ENCODE results near the gene SLC12A2. TPM values are rescaled to one million over a fixed set of nuclear protein-coding genes. Genes with fewer than 3 reads are reported as not detected.

Gene SLC12A2
- polyA plus RNA-seq, 1 of the 3 experiments (the other 2 are of a cell fraction), result 5.6 TPM

DNA sequence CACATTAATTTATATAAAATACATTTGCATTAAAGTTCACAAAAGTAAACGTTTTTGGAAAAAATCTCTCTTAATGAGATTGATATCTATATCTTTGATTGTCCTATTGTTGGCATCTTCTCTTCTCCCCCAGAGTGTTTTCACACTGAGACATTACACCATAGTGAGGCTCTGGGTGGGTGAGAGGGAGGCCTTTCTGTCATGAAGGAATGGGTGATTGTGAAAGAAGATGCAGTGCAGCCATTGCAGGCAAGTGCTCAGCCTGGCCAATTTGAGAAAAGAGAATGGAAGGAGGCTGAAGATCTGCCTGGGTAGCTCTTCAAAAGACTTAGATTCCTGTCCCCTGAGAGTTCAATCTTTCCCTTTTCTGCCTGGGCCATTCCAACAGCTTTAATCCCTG, 140.8 kb downstream of the SLC12A2 start:
- no peaks in the 10 kb centered on the region for H3K36me3 ChIP-seq (replicated peaks in 1 of 2; ENCODE audit: control insufficient read depth in 1 of 2, insufficient read depth in 2 of 2, low read length in 1 of 2)
- H3K9me2 ChIP-seq, result no peaks in the 10 kb centered on the region
- H3K9ac ChIP-seq, result no peak overlapping the region
- H3K79me2 ChIP-seq (ENCODE audit: insufficient read depth), result no peaks in the 10 kb centered on the region
- POLR2A ChIA-PET, result no interaction called here
- TF ChIP-seq YY1 (IDR thresholded peaks at IDR 0.05; ENCODE audit: low read depth), result no peak
- TF ChIP-seq SIN3A (IDR thresholded peaks at IDR 0.05; ENCODE audit: borderline replicate concordance, low read depth, low read length), result no peak
- TF ChIP-seq NRF1 (IDR thresholded peaks at IDR 0.05; ENCODE audit: low read depth, low read length), result no peak
- TF ChIP-seq TCF12 (IDR thresholded peaks at IDR 0.05), result no peak
- TF ChIP-seq FOXM1 (IDR thresholded peaks at IDR 0.05; ENCODE audit: low read depth), result no peak
- TF ChIP-seq, protein P1, sequence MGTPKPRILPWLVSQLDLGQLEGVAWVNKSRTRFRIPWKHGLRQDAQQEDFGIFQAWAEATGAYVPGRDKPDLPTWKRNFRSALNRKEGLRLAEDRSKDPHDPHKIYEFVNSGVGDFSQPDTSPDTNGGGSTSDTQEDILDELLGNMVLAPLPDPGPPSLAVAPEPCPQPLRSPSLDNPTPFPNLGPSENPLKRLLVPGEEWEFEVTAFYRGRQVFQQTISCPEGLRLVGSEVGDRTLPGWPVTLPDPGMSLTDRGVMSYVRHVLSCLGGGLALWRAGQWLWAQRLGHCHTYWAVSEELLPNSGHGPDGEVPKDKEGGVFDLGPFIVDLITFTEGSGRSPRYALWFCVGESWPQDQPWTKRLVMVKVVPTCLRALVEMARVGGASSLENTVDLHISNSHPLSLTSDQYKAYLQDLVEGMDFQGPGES (IDR thresholded peaks at IDR 0.05; ENCODE audit: low read depth, low read length), result no peak
- TF ChIP-seq EP300 (IDR thresholded peaks at IDR 0.05; ENCODE audit: borderline replicate concordance in 1 of 2, low read depth in 1 of 2, low read length in 1 of 2), result no peak
- TF ChIP-seq ELF1 (IDR thresholded peaks at IDR 0.05), result no peak
- no peak for TF ChIP-seq GABPA (IDR thresholded peaks at IDR 0.05; ENCODE audit: low read depth)
- TF ChIP-seq RAD21 (IDR thresholded peaks at IDR 0.05; ENCODE audit: low read length), result no peak
- no peak for TF ChIP-seq FOXJ3 (CRISPR knock-in tag; IDR thresholded peaks at IDR 0.05)
- TF ChIP-seq, protein P2, sequence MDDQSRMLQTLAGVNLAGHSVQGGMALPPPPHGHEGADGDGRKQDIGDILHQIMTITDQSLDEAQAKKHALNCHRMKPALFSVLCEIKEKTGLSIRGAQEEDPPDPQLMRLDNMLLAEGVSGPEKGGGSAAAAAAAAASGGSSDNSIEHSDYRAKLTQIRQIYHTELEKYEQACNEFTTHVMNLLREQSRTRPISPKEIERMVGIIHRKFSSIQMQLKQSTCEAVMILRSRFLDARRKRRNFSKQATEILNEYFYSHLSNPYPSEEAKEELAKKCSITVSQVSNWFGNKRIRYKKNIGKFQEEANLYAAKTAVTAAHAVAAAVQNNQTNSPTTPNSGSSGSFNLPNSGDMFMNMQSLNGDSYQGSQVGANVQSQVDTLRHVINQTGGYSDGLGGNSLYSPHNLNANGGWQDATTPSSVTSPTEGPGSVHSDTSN (IDR thresholded peaks at IDR 0.05), result no peak
- no peak for DNase-seq
- 0% methylated on average over 1 of the region's 1 CpG for WGBS (ENCODE audit: low lambda C conversion rate)
- peaks cover 13% of the 10 kb centered on the region; the same call in 1 of the 2 replicates for H3K27me3 ChIP-seq (ENCODE audit: insufficient read depth)
- H4K20me1 ChIP-seq (ENCODE audit: insufficient read depth), result no peaks in the 10 kb centered on the region
- CTCF ChIA-PET, result interaction anchor here (1.0 kb wide), 1 partner anchor 13 kb away, joined by 3 read pairs; no protein-coding TSS in a partner anchor
- H3K4me3 ChIP-seq (ENCODE audit: low read depth in 2 of 2, low read length in 1 of 2), result no peak overlapping the region
- no peaks in the 10 kb centered on the region for H3K4me1 ChIP-seq (ENCODE audit: control insufficient read depth in 1 of 2, insufficient read depth in 2 of 2, low read depth in 1 of 2, low read length in 1 of 2)
- H3K9me3 ChIP-seq, result no peaks in the 10 kb centered on the region
- H3F3A ChIP-seq (replicated peaks; ENCODE audit: insufficient read depth), result no peaks in the 10 kb centered on the region
- H3K27ac ChIP-seq (ENCODE audit: low read depth in 2 of 2, low read length in 1 of 2), result no peak overlapping the region
- H2AFZ ChIP-seq (ENCODE audit: low read depth), result no peak overlapping the region
- no peak overlapping the region for H3K4me2 ChIP-seq

DNA sequence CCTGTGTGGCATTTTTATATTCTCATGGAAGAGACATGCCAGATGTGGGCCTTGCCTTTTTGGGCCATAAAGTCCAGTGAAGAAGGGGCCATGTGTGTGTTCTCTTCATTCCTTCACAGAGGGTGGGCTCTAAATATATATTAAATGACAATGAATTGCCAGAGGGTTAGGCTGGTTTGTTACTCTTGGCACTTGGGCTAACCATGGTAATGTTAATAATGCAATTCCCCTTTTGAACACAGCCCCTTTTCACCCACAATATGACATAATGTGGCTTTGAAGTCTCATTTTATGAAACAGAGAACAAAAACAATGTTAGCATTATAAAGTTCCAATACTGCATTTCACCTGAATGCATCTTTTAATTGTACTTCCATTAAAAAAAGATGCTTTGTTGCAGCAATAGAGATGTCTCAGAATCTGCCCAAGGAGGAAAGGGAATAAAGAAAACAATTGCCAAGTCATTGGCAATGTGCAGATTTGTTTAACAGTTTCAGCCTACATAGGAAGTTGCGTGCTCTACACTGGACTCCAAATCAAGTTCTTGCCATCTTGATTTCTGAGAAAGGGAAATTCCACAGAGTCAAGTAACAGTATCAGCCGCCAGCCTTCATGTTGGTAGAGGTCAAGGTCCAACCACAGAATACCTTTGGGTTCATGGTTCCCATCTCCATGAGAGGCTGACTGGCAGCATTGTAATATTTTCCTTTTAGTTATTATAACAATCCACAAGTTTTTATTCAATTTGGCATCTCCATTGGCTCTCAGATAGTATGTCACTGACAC, 141.9 kb downstream of the SLC12A2 start:
- DNase-seq, result no peak
- POLR2A ChIA-PET, result no interaction called here
- H3F3A ChIP-seq (replicated peaks; ENCODE audit: insufficient read depth), result no peaks in the 10 kb centered on the region
- no peaks in the 10 kb centered on the region for H3K36me3 ChIP-seq (replicated peaks in 1 of 2; ENCODE audit: control insufficient read depth in 1 of 2, insufficient read depth in 2 of 2, low read length in 1 of 2)
- H3K79me2 ChIP-seq (ENCODE audit: insufficient read depth), result no peaks in the 10 kb centered on the region
- CTCF ChIA-PET, result interaction anchor here (1.0 kb wide), 1 partner anchor 14 kb away, joined by 3 read pairs; no protein-coding TSS in a partner anchor
- H3K9me3 ChIP-seq, result no peaks in the 10 kb centered on the region
- no peaks in the 10 kb centered on the region for H3K9me2 ChIP-seq
- H3K27me3 ChIP-seq (ENCODE audit: insufficient read depth), result peaks cover 6% of the 10 kb centered on the region; the same call in 1 of the 2 replicates
- H3K9ac ChIP-seq, result no peak overlapping the region
- H3K4me2 ChIP-seq, result no peak overlapping the region
- H3K27ac ChIP-seq (ENCODE audit: low read depth in 2 of 2, low read length in 1 of 2), result no peak overlapping the region
- no peak overlapping the region for H3K4me3 ChIP-seq (ENCODE audit: low read depth in 2 of 2, low read length in 1 of 2)
- H4K20me1 ChIP-seq (ENCODE audit: insufficient read depth), result no peaks in the 10 kb centered on the region
- WGBS (ENCODE audit: low lambda C conversion rate), result 43% methylated on average over 2 of the region's 2 CpGs
- H2AFZ ChIP-seq (ENCODE audit: low read depth), result no peak overlapping the region
- H3K4me1 ChIP-seq (ENCODE audit: control insufficient read depth in 1 of 2, insufficient read depth in 2 of 2, low read depth in 1 of 2, low read length in 1 of 2), result no peaks in the 10 kb centered on the region
- no peak for TF ChIP-seq SMC3 (IDR thresholded peaks at IDR 0.05; ENCODE audit: low read depth, low read length)
- TF ChIP-seq CHD2 (IDR thresholded peaks at IDR 0.05; ENCODE audit: low read length, partially characterized antibody), result no peak
- no peak for TF ChIP-seq GABPA (IDR thresholded peaks at IDR 0.05; ENCODE audit: low read depth)
- no peak for TF ChIP-seq MEF2A (IDR thresholded peaks at IDR 0.05; ENCODE audit: borderline replicate concordance, low read depth)
- TF ChIP-seq NRF1 (IDR thresholded peaks at IDR 0.05; ENCODE audit: low read depth, low read length), result no peak
- TF ChIP-seq MAX (IDR thresholded peaks at IDR 0.05; ENCODE audit: low read depth), result no peak
- TF ChIP-seq YY1 (IDR thresholded peaks at IDR 0.05; ENCODE audit: low read depth), result no peak
- TF ChIP-seq NFIC (IDR thresholded peaks at IDR 0.05; ENCODE audit: borderline replicate concordance), result no peak
- no peak for TF ChIP-seq TCF12 (IDR thresholded peaks at IDR 0.05)
- no peak for TF ChIP-seq SIN3A (IDR thresholded peaks at IDR 0.05; ENCODE audit: borderline replicate concordance, low read depth, low read length)
- TF ChIP-seq, protein P2 (IDR thresholded peaks at IDR 0.05), result no peak
- TF ChIP-seq, protein P1 (IDR thresholded peaks at IDR 0.05; ENCODE audit: low read depth, low read length), result no peak
- no peak for TF ChIP-seq RCOR1 (IDR thresholded peaks at IDR 0.05; ENCODE audit: low read length)
- TF ChIP-seq USF2 (IDR thresholded peaks at IDR 0.05; ENCODE audit: borderline replicate concordance, low read depth, low read length), result no peak
